ENCODE results near the gene CD82. TPM values are rescaled to one million over a fixed set of nuclear protein-coding genes. Genes with fewer than 3 reads are reported as not detected.

CD82 gene
- total RNA-seq, 1 donor from 2014 or later: 58.0 TPM

Other genes starting within 250 kb of the CD82 start
- gene TSPAN18, start 161.3 kb downstream of the CD82 start, total RNA-seq: 94.6 TPM